G401.6 (cell line): ENCODE data around the gene SLC7A4.
"Not testable (repeated sequence)": the region's sequence is repeated elsewhere in the genome, so short reads cannot be mapped to it uniquely, and the experiment has no call there.

ENCODE experiments used
- FAIRE-seq: peaks from 2 replicates; lab custom pipeline; 2012; peaks lifted over from hg19 to GRCh38; lab: Jason Lieb, UNC

The SLC7A4 gene

GRCh38 chr22:21016644-21017420 lies 15.5 kb downstream of the SLC7A4 start:
- no peak for FAIRE-seq

DNA sequence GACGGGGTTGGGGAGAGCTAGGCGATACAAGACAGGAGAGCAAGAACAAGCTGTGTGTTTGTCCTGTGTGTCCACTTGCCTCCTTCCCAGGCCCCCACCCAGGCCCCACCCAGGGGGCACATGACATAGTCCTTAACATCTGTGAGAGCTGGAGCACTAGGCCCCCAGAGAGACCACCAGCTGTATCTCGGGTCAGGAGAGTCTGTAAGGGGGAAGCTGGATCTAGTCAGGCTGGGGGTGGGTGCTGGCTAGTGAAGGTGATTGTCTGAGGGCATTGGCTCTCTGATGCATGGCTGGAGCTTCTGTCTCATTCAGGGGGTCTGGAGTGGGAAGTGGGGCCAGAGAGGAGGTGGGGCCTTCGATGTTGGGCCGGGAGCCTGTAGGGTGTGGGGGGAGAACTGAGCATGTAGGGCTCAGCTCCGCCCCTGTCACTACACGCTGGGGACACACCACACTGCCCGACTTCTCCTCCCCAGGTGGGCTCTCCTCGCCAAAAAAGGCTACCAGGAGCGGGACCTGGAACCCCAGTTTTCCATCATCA lies 16.8 kb downstream of the SLC7A4 start:
- no peak for FAIRE-seq

DNA sequence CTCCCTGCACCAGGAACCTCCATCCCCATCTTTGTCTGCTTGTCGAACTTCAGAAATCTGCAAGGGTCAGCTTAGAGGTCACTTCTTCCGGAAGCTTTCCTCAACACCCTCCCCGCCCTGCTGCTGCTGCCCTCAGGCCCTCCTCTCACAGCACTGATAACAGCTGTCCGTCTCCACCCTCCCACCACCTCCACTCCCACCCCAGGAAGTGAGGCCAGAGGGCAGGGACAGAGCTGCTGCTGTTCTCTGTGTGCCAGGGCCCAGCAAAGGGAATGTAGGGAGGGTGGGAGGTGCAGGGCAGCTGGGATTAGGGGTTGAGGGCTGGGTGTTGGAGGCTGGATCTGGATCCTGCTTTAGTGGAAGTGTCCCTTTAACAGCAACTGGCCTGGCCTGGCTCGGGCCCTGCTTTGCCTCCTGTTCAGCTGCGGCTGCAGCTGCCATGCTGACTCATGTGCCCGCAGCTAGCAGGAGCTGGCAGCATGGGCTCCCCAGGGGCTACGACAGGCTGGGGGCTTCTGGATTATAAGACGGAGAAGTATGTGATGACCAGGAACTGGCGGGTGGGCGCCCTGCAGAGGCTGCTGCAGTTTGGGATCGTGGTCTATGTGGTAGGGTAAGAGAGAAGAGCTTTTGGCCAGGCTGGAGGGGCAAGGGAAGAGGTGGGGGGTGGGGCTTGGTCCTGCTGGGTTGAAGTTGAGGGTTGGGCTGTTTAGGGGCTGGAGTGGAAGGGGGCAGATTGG lies 17.5 kb downstream of the SLC7A4 start, which contains the start of gene P2RX6:
Gene P2RX6 (plus strand): TSS at position 440 of the 740 bp plus-strand sequence. CDS start 10 bp downstream, at position 450.
- FAIRE-seq = no peak

DNA sequence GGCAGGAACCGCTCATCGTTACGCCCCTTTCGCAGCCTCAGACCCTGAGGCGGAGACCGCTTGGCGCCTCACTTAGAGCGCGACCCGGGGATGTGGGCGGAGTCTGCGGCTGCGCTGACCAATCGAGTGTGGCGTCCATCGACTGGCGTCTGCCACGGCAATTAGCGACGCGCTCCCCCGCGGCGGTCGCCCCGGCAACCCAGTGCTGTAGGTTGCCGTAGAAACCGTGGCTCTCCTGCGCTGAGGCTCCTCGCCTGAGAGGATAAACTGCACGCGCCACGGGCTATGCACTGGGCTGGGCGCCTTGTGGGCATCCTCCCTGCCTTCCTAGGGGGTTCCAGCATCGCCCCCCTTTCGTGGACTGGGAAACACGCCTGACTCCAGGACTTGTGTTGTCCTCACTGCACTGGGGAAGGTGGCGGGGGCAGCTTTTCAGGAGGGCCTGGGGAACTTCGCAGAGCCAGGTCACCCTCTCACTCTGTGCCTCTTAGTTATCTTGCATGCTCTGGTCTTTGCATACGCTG lies 18.1 kb downstream of the SLC7A4 start:
- FAIRE-seq = peak; percentile 96

DNA sequence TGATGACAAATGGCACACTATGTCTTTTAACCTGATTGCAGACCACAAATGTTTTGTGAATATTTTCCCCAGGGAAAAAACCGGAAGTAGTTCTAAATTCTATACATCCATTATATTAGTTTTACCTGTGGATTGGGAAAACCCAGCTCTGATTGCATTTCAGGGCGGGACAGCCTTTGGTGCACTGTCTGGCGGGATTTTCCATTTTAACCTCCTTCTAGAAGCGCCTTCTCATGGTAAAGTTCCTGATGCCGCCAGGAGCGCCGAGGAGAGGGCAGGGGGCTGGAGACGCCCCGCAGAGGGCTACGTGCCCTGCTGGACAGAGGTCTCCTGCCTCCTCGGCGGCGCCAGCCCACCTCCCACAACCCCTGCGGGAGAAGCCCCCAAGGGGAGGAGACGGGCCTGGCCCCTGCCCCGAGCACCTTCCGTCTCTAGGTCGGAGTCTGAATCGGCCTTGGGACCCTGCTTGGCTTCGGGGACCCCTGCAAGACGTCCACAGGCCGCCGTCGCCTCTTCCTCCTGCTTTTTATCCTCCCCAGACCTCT lies 18.6 kb downstream of the SLC7A4 start:
- no peak for FAIRE-seq

GRCh38 chr22:21012446-21013407 lies 19.6 kb downstream of the SLC7A4 start:
- no peak for FAIRE-seq

- no peak for FAIRE-seq
These were observed 21.8 kb downstream of the SLC7A4 start for GRCh38 chr22:21010426-21011113.

DNA sequence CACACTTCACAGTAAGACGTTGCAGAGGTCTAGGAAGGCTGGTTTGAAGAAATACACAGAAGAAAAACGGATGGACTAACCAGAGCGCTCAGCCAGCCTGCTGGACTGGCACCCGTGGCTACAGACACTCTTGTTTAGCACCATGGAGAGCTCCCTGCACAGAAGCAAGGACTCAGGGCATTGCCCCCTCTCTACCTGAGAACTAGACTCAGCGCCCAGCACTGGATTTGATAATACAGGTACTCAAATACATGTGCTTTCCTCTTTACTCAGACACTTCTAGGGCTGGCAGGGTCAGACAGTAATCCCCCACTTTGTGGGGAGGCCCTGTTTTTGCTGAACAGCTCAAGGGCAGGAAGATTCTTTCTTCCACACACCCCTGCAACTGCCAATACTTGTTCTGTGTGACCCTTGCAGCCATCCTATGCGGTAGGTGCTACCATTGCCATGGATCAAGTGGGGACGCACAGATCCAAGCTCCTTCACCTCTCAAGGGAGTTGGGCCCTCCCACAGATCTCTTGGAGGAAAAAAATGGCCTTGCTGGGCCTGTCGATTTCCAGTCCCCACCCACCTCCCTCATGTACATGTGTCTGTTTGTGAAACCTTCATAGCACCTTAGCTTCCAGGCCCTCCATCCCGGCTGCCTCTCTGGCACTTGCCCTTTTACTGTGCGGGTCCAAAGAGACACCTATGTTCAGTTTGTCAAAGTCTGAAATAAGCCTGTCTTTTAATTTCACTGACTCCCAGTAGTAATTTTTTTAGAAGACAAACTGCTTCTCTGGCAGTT lies 22.5 kb downstream of the SLC7A4 start:
- FAIRE-seq = peak; percentile 15

DNA sequence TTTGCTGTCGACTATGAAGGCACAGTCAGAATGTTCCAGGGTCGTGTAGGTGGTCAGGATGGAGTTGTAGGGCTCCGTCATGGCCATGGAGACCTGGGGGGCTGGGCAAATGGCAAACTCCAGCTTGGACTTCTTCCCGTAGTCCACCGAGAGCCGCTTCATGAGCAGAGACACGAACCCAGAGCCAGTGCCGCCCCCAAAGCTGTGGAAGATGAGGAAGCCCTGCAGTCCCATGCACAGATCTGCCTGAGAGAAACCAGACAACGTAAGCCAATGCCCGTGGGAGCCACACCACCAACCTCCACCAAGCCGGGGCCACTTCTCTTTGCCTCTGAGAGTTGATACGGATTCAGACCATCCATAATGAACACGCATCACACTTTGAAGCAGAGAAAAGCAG lies 23.2 kb downstream of the SLC7A4 start:
- not testable (repeated sequence) for FAIRE-seq

DNA sequence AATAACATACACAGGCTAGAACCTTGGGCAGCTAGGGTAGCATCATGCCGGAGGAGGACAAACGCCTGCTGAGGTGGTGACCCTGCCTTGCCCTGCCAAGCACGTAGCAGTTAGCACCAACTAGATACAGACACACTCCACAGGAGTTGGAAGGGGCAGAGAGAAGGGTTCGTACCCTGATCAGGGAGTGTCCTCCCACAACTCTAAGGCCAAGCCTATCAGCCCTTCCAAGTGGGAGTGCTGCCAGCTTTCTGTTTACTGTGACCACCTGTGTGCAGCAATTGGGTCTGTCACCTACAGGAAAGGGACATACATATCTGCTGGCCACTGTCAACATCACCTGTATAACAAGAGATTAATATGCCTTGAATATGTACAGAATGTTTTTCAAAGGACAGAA lies 28.6 kb downstream of the SLC7A4 start:
- no peak for FAIRE-seq

DNA sequence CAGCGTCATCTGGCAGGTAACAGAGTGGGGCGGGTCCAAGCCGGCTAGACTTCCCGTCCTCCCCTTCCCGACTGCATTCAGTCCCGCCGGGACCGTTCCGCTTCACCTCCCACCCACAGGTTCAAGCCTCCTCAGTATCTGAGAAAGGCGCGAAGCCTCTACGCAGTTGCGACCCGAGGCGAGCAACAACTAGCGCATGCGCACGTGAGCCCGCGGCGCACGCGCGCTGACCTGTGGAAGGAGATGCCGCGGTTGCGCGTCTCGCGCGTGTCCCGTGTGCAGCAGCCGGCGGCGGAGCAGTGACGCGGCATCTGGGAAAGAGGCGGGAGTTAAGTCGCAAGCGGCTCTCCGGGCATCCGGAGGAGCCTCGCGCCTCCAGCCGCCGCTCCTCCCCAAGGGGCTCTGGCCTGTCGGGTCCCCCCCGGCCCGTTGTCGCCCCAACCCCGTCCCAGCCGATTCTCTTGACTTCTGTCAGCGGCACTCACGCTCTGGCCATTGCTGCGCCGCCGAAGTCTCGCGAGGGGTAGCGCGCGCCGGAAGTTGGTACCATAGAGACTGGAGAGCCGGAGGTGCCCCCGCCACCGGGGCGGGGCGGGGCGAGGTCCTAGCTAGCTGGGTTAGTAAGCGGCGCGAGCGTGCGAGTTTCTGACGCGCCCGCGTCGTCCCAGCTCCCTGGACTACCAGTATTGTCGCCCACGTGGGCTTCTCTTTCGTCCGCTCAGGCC lies 30.6 kb downstream of the SLC7A4 start, which contains the start of gene THAP7:
Gene THAP7 (minus strand): TSS at position 518 of the 725 bp plus-strand sequence. CDS start 207 bp downstream, at position 311.
- peak; percentile 48 for FAIRE-seq

GRCh38 chr22:21000987-21001600 lies 31.3 kb downstream of the SLC7A4 start:
- FAIRE-seq = no peak

GRCh38 chr22:21000207-21000986 lies 32.0 kb downstream of the SLC7A4 start:
- no peak for FAIRE-seq

DNA sequence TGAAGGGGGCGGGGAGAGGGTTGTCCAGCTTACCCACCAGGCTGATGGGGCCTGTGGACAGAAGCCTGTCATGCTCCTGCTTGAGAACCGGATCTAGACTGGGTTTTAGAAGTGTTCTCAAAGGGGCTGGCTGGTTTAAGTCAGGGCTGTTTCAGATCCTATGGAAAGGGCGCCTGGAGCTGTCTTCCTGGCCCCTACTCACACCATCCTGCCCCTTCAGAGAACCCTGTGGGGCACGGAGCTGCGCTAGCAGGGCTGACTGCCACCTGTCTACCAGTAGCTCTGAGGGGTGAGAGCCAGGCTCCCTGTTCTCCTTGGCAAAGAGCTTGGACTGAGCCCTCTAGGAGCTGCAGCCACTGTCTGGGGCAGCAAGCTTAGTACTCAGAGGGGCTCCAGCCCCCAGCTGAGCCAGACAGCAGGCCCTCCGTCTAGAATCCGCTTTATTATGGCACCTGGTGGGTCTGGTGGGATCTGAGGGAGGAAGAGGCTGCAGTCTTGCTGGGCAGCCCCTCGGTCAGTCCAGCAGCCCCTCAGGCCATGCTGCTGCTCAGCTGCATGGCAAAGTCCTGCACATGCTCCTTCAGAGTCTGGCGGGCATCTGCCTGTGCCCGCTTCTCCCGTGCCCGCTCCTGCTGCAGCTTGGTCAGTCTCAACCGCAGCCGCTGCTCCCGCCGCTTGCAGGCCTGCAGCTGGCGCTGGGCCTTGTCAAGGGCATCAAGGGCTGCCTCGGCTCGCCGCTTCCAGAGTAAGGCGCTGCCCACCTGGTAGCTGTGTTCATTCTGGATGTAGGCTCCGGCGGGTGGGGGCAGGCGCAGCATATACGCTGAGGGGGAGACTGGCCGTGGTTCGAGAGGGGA lies 32.8 kb downstream of the SLC7A4 start:
- FAIRE-seq = no peak

GRCh38 chr22:20998411-20999336 lies 33.7 kb downstream of the SLC7A4 start:
- FAIRE-seq = no peak
